OCI-LY3 (cell line): Measurements from ENCODE around the gene ICAM2.

Experiments used
- CTCF ChIP-seq: fragments of 200-600, 300-600 bp; sonication (generic); IDR thresholded peaks from 2 replicates; pipeline ENCODE4 v1.5.1; 2014; ENCODE audit warnings: antibody characterized with exemption, low read length, low read depth
- EZH2phosphoT487 ChIP-seq: fragments of 200-600 bp; shearing (Covaris generic); IDR thresholded peaks from 2 replicates; pipeline ENCODE4 v1.6.1; 2018; ENCODE audit warnings: antibody characterized with exemption, mixed run types, low read depth

- no peak for TF ChIP-seq CTCF
- TF ChIP-seq EZH2phosphoT487: no peak
Observed at GRCh38 chr17:63978272-63979200, 41.9 kb downstream of the ICAM2 start.
